HL-60 (cell line): Measurements from ENCODE around the gene PBRM1.

ENCODE experiments used
- GABPA ChIP-seq: IDR thresholded peaks from 2 replicates; pipeline ENCODE4 v1.6.1; 2012; ENCODE audit warnings: low read depth
- POLR2AphosphoS5 ChIP-seq: IDR thresholded peaks from 2 replicates; pipeline ENCODE4 v1.6.1; 2012; ENCODE audit warnings: low read depth
- REST ChIP-seq: IDR thresholded peaks from 2 replicates; pipeline ENCODE4 v1.6.1; 2012; ENCODE audit warnings: low read depth; ENCODE audit not compliant: insufficient replicate concordance
- SPI1 ChIP-seq: IDR thresholded peaks from 2 replicates; pipeline ENCODE4 v1.6.1; 2012; ENCODE audit warnings: low read depth, mild to moderate bottlenecking, borderline replicate concordance
- TF ChIP-seq, protein P1 (sequence below): IDR thresholded peaks from one replicate; pipeline ENCODE4 v1.5.1; 2011; ENCODE audit warnings: low read length, control low read depth, inconsistent platforms; ENCODE audit not compliant: insufficient read depth

DNA sequence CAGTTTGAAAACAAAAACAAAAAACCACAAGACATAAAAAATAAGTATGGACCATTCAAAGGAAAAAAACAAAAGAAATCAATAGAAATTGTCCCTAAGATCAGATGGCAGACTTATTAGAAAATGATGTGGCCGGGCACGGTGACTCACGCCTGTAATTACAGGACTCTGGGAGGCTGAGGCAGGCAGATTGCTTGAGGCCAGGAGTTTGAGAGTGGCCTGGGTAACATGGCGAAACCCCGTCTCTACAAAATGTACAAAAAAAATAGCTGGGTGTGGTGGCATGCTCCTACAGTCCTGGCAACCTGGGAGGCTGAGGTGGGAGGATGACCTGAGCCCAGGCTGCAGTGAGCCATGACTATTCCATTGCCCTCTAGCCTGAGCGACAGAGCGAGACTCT is 36.8 kb upstream of the PBRM1 start:
- TF ChIP-seq, protein P1, sequence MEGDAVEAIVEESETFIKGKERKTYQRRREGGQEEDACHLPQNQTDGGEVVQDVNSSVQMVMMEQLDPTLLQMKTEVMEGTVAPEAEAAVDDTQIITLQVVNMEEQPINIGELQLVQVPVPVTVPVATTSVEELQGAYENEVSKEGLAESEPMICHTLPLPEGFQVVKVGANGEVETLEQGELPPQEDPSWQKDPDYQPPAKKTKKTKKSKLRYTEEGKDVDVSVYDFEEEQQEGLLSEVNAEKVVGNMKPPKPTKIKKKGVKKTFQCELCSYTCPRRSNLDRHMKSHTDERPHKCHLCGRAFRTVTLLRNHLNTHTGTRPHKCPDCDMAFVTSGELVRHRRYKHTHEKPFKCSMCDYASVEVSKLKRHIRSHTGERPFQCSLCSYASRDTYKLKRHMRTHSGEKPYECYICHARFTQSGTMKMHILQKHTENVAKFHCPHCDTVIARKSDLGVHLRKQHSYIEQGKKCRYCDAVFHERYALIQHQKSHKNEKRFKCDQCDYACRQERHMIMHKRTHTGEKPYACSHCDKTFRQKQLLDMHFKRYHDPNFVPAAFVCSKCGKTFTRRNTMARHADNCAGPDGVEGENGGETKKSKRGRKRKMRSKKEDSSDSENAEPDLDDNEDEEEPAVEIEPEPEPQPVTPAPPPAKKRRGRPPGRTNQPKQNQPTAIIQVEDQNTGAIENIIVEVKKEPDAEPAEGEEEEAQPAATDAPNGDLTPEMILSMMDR: no peak
- no peak for TF ChIP-seq REST
- no peak for TF ChIP-seq POLR2AphosphoS5
- TF ChIP-seq SPI1: no peak
- no peak for TF ChIP-seq GABPA
